SK-MEL-5 (cell line): Measurements from ENCODE around the gene CCBE1. TPM values are rescaled to one million over a fixed set of nuclear protein-coding genes. Genes with fewer than 3 reads are reported as not detected.
"Not testable (repeated sequence)": the region's sequence is repeated elsewhere in the genome, so short reads cannot be mapped to it uniquely, and the experiment has no call there.

Experiments
- DNase-seq: peaks from one replicate; pipeline ENCODE4 v3.0.0-alpha.2; 2016; ENCODE audit warnings: low read depth, low spot score
- in situ Hi-C: cut with HindIII; loops from 2 replicates; pipeline ENCODE4 v1.10.0; 2016; ENCODE audit warnings: low sequenced_read_pairs, high pct_unique_total_duplicates, low pct_unique_long_range_greater_than_20kb
- total RNA-seq: library from RNA; depleted of rRNA; stranded (reverse); fragments of >200 nt; shearing (Covaris generic); gene quantifications from 2 replicates; pipeline ENCODE4 v1.2.3, GENCODE V29; 2014

Gene CCBE1
- total RNA-seq, 1 experiment from 2014 or later: 0.29 TPM

- no peak for DNase-seq
- in situ Hi-C loops: no loop called here
Measured at GRCh38 chr18:59665057-59666006, 31.9 kb downstream of the CCBE1 start.

- in situ Hi-C loops: no loop called here
- DNase-seq: no peak
Measured at GRCh38 chr18:59664329-59664728, 32.9 kb downstream of the CCBE1 start.

GRCh38 chr18:59663096-59663495 lies 34.1 kb downstream of the CCBE1 start:
- in situ Hi-C loops: no loop called here
- DNase-seq: no peak

- in situ Hi-C loops: no loop called here
- DNase-seq: no peak
Measured at GRCh38 chr18:59661891-59662701, 35.1 kb downstream of the CCBE1 start.

GRCh38 chr18:59660786-59661743 lies 36.2 kb downstream of the CCBE1 start:
- in situ Hi-C loops: no loop called here
- no peak for DNase-seq

- in situ Hi-C loops: no loop called here
- DNase-seq: no peak
Measured at GRCh38 chr18:59660366-59660765, 36.9 kb downstream of the CCBE1 start.

GRCh38 chr18:59659508-59660170 lies 37.6 kb downstream of the CCBE1 start:
- no peak for DNase-seq
- in situ Hi-C loops: no loop called here

- no peak for DNase-seq
- in situ Hi-C loops: no loop called here
Measured at GRCh38 chr18:59658941-59659340, 38.3 kb downstream of the CCBE1 start.

- in situ Hi-C loops: no loop called here
- DNase-seq: no peak
Measured at GRCh38 chr18:59657012-59657411, 40.2 kb downstream of the CCBE1 start.

- no peak for DNase-seq
- in situ Hi-C loops: no loop called here
Measured at GRCh38 chr18:59656373-59656887, 40.8 kb downstream of the CCBE1 start.

- no peak for DNase-seq
- in situ Hi-C loops: no loop called here
Measured at GRCh38 chr18:59655676-59656075, 41.5 kb downstream of the CCBE1 start.

- DNase-seq: no peak
- in situ Hi-C loops: no loop called here
Measured at GRCh38 chr18:59651071-59651470, 46.2 kb downstream of the CCBE1 start.

GRCh38 chr18:59650266-59650820 lies 46.9 kb downstream of the CCBE1 start:
- in situ Hi-C loops: no loop called here
- DNase-seq: no peak

- in situ Hi-C loops: no loop called here
- DNase-seq: no peak
Measured at GRCh38 chr18:59649591-59649990, 47.6 kb downstream of the CCBE1 start.

- DNase-seq, in situ Hi-C loops: not testable (repeated sequence)
Measured at GRCh38 chr18:59648469-59648868, 48.8 kb downstream of the CCBE1 start.

- DNase-seq: no peak
- in situ Hi-C loops: no loop called here
Measured at GRCh38 chr18:59646963-59647307, 50.3 kb downstream of the CCBE1 start.
